Fibroblast of pulmonary artery (primary cell): ENCODE data around the gene POLR3K.

Source experiments
- DNase-seq: peaks from one replicate; pipeline ENCODE4 v3.0.0-alpha.2; 2010; ENCODE audit warnings: low read depth
- H3K4me3 ChIP-seq: replicated peaks from 2 replicates; pipeline ENCODE4 v1.5.1; 2011; ENCODE audit warnings: low read depth, mild to moderate bottlenecking, control low read depth, low read length, moderate library complexity
- TF ChIP-seq, protein P1 (sequence below): IDR thresholded peaks from 2 replicates; pipeline ENCODE4 v1.5.1; 2011; ENCODE audit warnings: mild to moderate bottlenecking, control low read depth, low read length, inconsistent platforms; ENCODE audit errors: missing control alignments

POLR3K gene

DNA sequence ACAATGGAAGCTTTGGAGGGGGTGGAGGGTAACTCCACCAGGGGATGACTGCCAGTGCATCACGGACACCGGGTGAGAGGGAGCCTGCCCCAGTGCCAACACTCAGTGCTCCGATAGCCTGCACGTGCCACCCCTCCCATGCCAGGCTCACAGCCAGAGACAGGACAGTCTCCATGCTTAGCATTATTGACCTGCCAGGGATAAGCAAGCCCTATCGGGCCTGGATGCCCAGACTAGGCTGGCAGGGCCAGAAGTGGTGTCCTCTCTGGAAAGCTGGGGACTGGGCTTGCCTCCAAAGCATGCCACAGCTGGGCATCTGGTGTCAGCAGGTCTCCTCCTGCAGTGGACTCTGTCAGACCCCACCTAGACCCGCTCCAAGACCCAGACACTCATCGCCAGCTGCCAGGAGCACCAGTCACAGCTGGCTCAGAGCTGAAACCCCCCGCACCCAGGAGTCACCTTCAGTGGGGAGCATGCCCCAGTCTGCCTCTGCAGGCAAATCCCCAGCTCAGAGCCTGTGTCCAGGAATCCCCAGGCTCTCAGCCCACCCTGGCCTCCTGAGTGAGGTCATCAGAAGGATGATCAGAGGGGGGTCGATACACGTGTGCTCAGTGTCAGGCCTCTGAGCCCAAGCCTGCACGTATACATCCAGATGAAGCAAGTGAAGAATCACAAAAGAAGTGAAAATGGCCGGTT is 20.8 kb upstream of the POLR3K start:
- TF ChIP-seq, protein P1, sequence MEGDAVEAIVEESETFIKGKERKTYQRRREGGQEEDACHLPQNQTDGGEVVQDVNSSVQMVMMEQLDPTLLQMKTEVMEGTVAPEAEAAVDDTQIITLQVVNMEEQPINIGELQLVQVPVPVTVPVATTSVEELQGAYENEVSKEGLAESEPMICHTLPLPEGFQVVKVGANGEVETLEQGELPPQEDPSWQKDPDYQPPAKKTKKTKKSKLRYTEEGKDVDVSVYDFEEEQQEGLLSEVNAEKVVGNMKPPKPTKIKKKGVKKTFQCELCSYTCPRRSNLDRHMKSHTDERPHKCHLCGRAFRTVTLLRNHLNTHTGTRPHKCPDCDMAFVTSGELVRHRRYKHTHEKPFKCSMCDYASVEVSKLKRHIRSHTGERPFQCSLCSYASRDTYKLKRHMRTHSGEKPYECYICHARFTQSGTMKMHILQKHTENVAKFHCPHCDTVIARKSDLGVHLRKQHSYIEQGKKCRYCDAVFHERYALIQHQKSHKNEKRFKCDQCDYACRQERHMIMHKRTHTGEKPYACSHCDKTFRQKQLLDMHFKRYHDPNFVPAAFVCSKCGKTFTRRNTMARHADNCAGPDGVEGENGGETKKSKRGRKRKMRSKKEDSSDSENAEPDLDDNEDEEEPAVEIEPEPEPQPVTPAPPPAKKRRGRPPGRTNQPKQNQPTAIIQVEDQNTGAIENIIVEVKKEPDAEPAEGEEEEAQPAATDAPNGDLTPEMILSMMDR, result no peak
- H3K4me3 ChIP-seq, result no peak overlapping the region
- DNase-seq, result no peak

- H3K4me3 ChIP-seq, result peak within 1 kb of the TSS; percentile 74
- DNase-seq, result peak; percentile 54
- TF ChIP-seq, protein P1, result no peak
Observed at GRCh38 chr16:72561-73548, 19.4 kb upstream of the POLR3K start, which contains the start of gene RHBDF1. TSS of gene RHBDF1 (minus strand) at chr16:72631. CDS start at chr16:65015, 7,616 bp downstream.

DNA sequence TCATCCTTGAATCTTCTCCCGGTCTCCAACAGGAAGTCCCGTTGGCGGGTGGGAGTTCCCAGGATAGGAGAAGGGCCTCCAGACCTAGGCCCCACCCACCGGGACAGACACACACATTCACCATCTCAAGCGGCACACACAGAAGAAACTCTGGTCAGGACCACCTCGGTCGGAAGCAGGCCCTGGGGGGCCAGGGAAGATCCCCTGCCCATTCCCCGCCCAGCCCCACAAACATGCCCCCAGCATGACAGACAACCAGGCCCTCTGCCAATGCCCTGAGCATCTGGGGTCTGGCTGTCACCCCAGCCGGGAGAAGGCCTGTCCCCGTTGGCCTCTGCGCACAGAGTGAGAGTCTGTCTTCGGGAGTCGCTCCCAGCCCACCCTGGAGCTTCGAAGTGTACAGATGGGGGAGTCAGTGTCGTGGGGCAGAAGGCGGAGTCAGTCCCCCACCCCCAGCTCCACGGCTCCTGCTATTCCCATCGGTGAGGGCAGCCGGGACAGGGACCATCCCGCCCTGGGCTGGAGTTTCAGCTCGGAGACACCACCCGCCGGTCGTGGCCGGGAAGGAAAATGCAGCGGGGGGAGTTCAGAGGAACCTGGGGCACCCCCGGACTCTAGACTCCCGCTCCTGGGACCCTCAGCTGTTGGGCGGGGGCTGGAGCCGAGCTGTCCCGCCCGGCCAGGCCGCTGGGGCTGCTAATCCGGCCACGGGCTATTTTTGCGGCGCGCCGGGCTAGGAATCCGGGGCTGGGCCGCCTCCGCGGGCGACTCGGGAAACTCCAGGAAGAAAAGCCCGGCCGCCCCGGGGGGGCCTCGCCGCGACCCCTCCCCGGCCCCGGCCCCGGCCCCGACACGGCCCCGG is 18.4 kb upstream of the POLR3K start:
- TF ChIP-seq, protein P1, result no peak
- peak overlapping the region; percentile 74 for H3K4me3 ChIP-seq
- DNase-seq, result peak; percentile 61

GRCh38 chr16:71210-71539 is 17.8 kb upstream of the POLR3K start:
- peak overlapping the region; percentile 74 for H3K4me3 ChIP-seq
- no peak for DNase-seq
- TF ChIP-seq, protein P1, result no peak

GRCh38 chr16:69181-69580 is 15.8 kb upstream of the POLR3K start:
- no peak for DNase-seq
- TF ChIP-seq, protein P1, result no peak
- H3K4me3 ChIP-seq, result no peak overlapping the region
